ENCODE results near the gene TNXB.
"Not testable (repeated sequence)": the region's sequence is repeated elsewhere in the genome, so short reads cannot be mapped to it uniquely, and the experiment has no call there.

DNA sequence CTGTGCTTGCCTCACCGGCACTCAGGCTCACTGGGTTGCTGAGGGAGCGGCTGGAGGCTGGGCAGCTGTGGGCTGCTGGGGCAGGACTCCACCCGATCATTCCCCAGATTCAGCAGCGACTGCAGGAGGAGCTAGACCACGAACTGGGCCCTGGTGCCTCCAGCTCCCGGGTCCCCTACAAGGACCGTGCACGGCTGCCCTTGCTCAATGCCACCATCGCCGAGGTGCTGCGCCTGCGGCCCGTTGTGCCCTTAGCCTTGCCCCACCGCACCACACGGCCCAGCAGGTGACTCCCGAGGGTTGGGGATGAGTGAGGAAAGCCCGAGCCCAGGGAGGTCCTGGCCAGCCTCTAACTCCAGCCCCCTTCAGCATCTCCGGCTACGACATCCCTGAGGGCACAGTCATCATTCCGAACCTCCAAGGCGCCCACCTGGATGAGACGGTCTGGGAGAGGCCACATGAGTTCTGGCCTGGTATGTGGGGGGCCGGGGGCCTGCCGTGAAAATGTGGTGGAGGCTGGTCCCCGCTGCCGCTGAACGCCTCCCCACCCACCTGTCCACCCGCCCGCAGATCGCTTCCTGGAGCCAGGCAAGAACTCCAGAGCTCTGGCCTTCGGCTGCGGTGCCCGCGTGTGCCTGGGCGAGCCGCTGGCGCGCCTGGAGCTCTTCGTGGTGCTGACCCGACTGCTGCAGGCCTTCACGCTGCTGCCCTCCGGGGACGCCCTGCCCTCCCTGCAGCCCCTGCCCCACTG lies 68.7 kb downstream of the TNXB start:
- TF ChIP-seq POLR2A (IDR thresholded peaks at IDR 0.05; ENCODE audit: low read length); GATA1 (IDR thresholded peaks at IDR 0.05; ENCODE audit: low read depth, low read length): not testable (repeated sequence)

Data from erythroblast (primary cell).